ENCODE results near the gene RNF26.

RNF26 gene

DNA sequence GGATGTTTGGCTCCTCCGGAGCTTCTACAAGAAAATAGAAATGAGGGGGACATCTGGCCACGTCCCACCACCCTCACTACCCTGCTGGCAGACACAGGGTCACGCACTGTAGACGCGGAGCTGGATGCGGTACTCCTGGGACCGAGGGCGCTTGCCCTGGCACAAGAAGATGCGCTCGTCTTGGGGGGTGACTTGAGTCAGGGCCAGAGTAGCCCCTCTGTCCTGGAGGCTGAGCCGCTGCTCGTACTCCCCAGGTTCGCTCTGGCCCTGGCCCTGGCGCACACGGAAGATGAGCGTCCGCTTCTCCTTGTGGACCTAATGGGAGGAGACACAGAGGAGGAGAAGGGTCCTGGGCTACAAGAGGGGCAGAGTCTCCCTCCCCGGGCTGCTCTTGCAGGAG, 19.6 kb upstream of the RNF26 start:
- intact Hi-C loops (cut with DNase I), result loop anchor here (5.0 kb wide), 1 partner anchor 107 kb away; the partner anchor contains the start of gene CBL
- DNase-seq, result no peak

GRCh38 chr11:119315131-119316015, 19.0 kb upstream of the RNF26 start:
- intact Hi-C loops (cut with DNase I), result loop anchor here (5.0 kb wide), 1 partner anchor 108 kb away; the partner anchor contains the start of gene CBL

DNA sequence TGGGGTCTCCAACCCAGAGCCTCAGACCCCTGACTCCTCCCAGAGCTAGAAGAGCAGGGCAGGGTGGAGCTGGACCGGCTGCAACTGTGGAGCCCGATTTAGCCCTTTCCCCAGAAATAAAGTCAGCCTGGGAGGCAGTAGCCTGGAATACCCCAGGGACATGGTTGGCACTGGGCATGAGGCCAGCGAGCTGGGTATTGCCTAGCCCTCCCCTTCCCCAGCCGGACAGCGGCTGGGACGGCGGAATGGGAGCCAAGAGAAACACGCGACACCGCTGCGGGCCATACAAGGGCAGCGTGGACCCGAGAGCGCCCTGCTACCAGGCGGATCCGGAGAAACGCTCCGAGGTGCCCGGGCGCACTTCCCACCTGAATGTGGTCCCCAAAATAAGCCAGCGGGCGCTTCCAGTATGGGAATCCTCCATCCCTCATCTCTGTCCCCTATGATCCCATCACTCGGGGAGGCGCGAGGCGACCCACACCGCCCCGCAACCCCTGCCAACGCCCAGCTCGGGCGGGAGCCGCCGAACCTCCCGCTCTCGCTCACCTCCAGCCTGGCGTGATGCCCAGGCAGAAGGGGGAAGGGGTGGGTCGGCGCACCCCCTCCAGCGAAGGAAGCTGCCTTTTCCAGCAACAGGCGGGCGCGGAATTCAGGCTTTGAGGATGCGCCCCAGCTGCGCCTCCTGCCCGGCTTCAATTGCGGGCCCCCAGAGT, 18.2 kb upstream of the RNF26 start:
- peak; percentile 72 to 96 (median 88) for DNase-seq
- intact Hi-C loops (cut with DNase I), result loop anchor here (5.0 kb wide), 1 partner anchor 109 kb away; the partner anchor contains the start of gene CBL

More at GRCh38 chr11:119315131-119316015, 19.0 kb upstream of the RNF26 start:
- peak; percentile 56 to 91 (median 75) for DNase-seq

DNA sequence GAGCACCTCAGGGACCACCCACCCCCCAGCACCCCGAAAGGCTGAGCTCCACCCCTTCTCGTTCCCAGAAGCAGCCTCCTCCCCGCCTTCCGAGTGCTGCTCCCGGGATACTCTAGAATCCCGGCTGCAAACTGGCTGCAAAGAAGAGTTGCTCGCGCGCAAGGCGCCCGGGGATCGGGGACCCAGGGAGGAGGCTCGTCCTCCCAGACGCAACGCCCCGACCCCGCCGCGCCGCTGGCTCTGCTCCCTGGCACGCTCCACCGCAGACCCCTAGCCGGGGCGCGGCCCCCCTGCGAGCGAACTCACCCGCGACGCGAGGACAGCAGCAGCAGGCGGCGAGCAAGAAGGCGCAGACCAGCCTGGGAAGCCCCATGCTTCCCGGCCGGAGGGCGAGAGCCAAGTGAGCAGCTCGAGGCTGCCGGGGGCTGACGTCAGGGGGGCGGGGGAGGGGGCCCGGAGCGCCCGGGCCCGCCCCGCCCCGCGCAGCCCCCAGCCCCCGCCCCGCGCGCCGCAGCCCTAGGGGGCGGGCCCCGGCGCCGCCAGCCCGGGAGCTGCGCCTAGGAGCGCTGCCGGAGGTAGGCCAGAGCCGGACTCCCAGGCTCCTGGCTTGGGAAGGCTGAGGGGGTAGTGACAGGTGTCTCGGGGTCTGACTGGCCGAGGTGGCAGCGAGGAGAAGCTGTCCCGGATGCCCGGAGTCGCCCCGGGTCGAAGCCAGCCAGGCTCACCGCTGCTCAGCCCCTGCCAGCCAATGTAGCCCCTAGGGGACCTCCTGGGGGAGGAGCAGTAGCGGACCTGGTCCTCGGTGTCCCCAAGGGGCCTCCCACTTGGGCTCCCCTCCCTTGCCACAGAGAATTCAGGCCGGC, 17.4 kb upstream of the RNF26 start, which contains the start of gene MCAM:
TSS of gene MCAM (minus strand) at position 402 of the 863 bp plus-strand sequence. CDS start at position 373, 29 bp downstream.
- DNase-seq, result peak in 38 of 42 donors; percentile 34 to 81 (median 56)
- intact Hi-C loops (cut with DNase I), result loop anchor here (5.0 kb wide), 1 partner anchor 110 kb away; the partner anchor contains the start of gene CBL

DNA sequence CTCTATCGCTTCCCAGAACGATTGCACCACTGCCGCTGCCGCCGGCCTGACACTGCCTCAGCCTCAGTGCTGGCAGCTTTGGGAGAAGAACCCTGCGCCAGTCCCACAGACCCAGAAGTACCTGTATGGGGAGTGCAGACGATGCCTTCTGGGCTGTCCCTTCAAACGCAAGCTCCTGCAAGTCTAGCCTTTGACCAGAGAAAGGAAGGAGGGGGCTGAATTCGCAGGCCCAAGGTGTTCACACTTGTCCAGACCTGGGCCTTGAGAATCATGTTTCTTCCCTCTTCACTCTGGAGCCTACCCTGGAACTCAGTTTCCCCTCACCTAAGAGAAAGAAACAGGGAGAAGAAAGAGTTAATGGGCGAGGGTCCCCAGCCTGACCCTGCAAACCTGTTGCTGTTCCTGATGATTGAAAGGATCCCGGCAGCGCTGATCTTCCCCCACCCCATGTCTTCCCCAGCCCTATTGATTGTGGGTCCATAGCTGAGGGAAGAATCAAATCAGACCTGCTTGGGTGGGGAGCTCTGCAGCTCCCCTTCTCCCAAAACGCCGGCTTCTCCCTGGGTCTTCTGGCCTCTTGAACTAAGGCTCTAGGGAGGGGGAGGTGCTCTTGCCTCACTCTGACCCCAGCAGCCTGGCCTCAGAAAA, 16.6 kb upstream of the RNF26 start:
- intact Hi-C loops (cut with DNase I), result loop anchor here (5.0 kb wide), 1 partner anchor 110 kb away; the partner anchor contains the start of gene CBL
- DNase-seq, result peak in 7 of 42 donors; percentile 34 to 70 (median 47)

DNA sequence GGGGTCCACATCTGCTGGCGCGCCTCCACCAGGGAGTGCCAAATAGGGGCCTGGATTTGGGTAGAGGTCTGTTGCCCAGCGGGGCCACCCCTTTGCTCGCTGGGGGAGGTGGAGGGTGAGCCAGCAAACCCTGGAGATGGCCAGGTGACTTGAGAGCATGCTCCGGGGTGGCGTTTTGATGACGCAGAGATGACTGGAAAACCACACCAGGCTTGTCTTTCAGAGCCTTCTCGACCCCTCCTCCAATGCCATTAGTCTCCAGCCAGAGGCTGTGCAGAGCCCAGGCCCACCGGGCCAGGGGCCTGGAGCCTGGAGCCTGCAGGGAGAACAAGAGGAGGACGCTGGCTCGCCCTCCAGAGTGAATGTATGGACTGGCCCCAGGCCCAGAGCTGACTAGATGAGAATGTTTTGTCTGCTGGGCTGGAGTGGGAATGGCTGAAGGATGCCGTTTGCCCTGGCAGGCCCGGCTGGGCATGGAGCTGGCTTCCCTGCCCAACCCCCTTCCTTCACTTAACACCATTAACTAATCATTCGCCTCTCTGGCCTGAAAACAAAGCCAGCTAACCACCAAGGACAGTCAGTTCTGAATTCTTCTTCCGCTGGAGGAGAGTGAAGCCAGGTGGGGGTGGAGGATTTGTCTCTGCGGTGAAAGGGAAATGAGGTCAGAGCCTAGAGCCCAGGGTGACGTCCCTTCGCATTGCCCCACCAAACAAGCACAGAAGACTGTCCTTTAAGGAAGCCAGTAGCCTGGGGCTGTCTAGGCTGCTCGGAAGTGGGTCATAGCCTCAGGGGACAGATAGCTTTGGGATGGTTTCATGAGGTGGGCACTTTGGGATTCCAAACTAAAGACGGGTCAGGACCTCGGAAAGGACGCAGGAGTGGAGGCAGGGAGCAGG, 15.8 kb upstream of the RNF26 start:
- intact Hi-C loops (cut with DNase I), result loop anchor here (5.0 kb wide), 1 partner anchor 111 kb away; the partner anchor contains the start of gene CBL
- peak in 9 of 42 donors; percentile 8 to 66 (median 36) for DNase-seq

DNA sequence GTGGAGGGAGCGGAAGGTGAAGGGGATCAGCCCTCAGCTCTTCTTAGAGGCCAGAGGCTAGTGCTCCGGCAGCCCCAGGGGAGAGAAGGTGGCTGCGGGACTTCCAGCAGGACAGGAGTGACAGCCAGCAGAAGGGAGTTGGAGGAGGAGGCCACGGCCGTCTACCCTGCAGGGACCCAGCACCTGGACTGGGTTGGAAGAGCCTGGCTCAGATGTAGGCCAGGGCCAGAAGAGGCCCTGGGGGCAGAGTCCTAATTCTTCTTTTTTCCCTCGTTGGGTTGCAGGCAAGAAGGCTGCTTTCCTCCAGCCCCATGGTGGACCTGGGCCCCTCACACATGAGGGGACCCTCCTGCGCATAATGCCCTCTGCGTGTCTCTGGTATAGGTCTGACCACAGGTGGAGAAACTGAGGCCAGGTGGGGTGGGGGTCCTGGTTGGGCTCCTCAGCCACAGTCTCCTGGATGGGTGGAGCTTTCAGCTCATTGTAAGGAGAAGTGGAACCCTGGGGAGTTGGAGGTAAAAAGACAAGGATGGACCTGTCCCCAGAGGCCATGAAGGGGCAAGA, 15.1 kb upstream of the RNF26 start:
- intact Hi-C loops (cut with DNase I), result loop anchor here (5.0 kb wide), 1 partner anchor 112 kb away; the partner anchor contains the start of gene CBL

GRCh38 chr11:119319700-119320239, 14.6 kb upstream of the RNF26 start:
- intact Hi-C loops (cut with DNase I), result loop anchor here (5.0 kb wide), 1 partner anchor 112 kb away; the partner anchor contains the start of gene CBL
- peak in 3 of 42 donors; percentile 12 to 16 (median 14) for DNase-seq

More for the DNA sequence above, 15.1 kb upstream of the RNF26 start:
- DNase-seq, result peak in 3 of 42 donors; percentile 3 to 16 (median 15)

DNA sequence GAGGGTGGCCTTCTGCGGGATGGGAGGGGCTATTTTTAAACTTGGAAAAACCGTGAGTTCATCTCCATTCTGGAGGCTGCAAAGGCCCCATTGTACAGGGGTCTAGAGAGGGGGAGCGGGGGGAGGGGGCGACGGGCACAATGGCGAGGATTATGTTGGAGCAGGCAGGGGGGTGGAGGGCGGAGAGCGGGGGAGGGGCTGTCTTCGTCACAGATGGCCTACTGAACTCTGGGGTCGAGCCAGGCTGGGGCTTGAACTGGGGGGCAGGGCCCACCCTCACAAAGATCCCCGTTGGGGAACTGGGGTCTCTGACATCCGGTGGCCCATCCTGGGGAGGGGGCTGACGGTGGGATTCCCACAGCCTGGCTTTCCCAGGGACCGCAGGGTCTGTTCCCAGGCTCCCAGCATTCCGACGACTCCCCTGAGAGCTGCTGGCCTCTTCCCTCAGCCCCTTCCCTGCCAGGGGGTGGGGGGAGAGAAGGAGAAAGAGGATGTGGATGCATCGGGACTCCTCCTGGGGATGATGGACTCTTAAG, 14.0 kb upstream of the RNF26 start:
- intact Hi-C loops (cut with DNase I), result no loop called here

DNA sequence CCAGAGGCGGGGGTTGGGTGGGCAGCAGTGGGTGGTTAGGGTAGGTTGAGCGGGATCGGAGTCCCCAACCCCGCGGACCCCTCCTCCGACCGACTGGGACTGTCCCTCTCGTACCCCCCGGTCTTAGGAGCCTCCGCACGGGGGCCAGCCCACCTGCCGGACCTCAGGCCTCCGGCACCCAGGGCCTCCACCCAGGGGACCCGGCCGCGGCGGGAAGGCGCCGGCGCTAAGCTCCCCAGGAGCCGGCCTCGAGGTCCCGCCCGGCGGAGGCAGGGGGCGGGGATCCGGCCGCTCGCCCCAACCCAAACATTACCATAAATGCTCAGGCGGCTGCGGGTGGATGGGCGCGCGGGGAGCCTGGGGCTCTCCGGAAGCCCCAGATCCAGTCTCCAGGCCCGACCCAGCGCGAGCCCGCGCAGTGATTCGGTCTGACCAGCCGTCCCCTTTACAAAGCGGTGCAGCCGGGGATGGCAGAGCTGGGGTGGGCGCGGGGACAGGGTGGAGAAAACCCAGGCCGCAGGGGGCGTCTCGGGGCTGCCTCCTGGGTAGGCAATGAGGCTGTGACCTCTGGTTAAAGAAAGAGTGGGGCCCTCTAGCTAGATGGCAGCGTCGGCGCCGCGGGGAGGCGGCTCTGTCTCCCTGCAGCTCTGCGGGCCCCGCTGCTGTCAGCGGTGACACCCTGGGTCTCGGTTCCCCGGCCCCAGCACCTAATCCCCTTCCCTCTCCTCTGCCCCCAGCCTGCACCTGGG, 13.4 kb upstream of the RNF26 start:
- intact Hi-C loops (cut with DNase I), result no loop called here
- DNase-seq, result peak in 40 of 42 donors; percentile 32 to 79 (median 61)

More for the DNA sequence above, 14.0 kb upstream of the RNF26 start:
- peak; percentile 60 to 94 (median 81) for DNase-seq

DNA sequence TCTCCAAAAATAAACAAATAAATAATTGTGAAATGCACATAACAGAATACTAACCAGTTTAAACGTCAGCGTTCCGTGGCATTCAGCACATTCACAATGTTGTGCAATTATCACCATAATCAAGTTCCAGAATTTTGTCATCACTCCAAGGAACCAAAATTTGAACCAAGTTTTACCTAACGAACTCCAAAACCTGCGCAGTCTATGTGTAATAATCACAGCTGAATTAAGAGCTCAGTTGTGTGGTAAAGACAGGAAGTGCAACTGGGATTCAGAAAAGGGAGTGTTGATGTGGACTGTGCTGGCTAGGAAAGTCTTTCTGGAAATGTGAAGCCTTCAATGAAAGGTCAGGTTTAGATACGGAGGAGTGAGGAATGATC, 12.0 kb upstream of the RNF26 start:
- intact Hi-C loops (cut with DNase I), result no loop called here
- DNase-seq, result peak in 1 of 42 donors; percentile 0

DNA sequence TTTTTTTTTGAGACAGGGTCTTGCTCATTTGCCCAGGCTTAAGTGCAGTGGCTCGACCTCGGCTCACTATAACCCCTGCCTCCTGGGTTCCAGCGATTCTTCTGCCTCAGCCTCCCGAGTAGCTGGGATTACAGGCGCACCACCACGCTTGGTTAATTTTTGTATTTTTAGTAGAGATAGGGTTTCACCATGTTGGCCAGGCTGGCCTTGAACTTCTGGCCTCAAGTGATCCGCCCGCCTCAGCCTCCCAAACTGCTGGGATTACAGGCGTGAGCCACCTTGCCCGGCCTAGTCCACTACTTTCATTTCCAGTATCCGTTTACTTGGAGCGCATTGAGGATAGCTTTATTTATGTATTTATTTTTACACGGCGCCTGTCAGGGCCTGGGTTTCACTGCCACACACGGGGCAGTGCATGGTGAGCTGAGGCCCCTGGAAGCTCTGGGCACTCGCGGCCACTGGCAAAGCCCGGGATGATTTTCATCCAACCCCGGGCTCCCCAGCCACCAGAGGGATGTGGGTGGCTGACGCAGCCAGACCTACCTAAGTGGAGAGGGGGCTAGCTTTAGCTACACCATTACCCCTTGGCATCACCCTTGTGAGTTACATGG, 11.3 kb upstream of the RNF26 start:
- intact Hi-C loops (cut with DNase I), result no loop called here
- peak in 5 of 42 donors; percentile 0 to 10 (median 9) for DNase-seq

- peak; percentile 47 to 95 (median 86) for DNase-seq
- intact Hi-C loops (cut with DNase I), result no loop called here
Measured at GRCh38 chr11:119323532-119324033, 10.7 kb upstream of the RNF26 start.

DNA sequence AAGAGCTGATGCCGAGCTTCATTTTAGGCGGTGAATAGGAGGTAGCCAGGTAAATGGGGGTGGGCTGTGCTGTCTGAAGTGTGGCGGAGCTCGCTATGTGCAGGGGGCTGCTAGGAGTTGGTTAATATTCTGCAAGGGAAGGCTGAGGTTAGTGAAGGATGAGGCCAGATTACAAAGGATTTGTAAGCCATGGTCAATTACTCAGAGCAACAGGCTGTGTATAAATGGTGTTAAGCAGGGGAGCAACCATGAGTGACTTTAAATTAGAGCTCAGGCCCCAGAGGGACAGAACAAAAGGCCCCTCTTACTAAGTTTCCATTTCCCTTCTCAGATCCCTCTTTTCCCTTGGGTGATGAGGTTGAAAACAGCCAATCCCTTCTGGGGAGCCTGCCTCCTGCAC, 10.1 kb upstream of the RNF26 start:
- intact Hi-C loops (cut with DNase I), result no loop called here
- peak in 1 of 42 donors; percentile 8 for DNase-seq

All from head of caudate nucleus (tissue), 42 donors.